Measurements from ENCODE around the gene ARHGAP4.
A peak's percentile ranks its signal among the peaks of the same experiment; 100 is the strongest.

The ARHGAP4 gene

GRCh38 chrX:153961292-153961691 lies 35.2 kb upstream of the ARHGAP4 start:
- DNase-seq, result no peak

DNA sequence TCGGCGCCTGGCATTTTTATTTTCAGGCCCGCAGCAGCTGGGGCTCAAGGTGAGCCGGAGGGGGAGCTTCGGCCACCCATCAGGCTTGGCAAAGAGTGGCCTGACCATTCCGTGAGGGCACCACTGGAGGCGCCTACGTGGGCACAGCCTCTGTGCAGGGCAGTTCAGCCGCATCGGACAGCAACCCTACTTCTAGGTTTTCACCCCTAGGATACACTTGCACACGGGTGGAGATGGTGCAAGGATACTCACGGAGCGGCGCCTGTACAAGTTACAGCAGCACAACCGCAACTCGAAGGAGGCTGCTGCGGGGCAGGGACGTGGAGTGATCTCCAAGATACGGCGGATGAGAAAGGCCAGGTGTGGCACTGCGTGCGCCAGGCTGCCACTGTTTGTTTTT lies 34.7 kb upstream of the ARHGAP4 start:
- no peak for DNase-seq

- DNase-seq, result no peak
Observed at GRCh38 chrX:153960077-153960476, 34.0 kb upstream of the ARHGAP4 start.

GRCh38 chrX:153959649-153960048 lies 33.6 kb upstream of the ARHGAP4 start:
- DNase-seq, result no peak

- no peak for DNase-seq
Observed at GRCh38 chrX:153958605-153959004, 32.5 kb upstream of the ARHGAP4 start.

- no peak for DNase-seq
Observed at GRCh38 chrX:153957224-153957623, 31.2 kb upstream of the ARHGAP4 start.

DNA sequence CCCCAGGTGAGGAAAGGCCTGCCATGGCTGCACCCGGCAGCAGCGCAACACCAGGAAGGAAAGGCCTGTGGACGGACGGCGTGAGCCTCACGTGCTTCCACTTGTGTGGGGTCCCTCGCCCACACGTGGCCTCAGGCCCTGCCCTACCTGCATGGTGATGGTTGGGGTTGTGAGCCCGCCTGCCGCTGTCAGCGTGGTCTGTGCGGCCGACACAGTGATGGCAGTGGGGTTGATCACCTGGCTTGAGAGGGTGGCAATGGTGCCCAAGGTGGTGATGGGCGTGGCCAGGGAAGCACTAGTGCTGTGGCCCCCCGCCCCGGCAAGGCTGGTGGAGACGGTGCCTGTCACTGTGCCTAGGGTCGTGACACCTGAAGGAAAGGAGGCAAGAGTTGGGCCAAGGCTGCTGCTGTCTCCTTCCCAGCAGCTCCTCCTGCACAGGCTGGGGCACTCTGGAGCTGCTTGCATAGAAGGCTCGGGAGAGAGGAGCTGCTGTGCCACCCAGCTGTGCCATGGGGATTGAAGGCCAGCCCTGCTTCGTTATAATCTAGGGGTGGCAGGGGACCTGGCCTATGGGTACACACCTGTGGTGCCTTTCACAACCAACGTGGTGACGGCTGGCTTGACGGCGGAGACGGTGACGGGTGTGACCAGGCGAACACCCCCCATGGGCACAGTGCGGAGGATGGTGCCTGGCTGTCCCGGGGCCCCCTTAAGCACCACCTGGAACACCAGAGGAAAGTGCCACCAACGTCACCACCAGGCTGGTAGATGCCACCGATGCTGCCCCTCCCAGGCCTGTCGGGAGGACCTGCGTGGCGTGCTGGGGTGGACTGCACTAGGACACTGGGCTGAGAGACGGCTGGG lies 30.2 kb upstream of the ARHGAP4 start:
- DNase-seq, result no peak

- no peak for DNase-seq
Observed at GRCh38 chrX:153955228-153955732, 29.2 kb upstream of the ARHGAP4 start.

GRCh38 chrX:153954558-153955227 lies 28.6 kb upstream of the ARHGAP4 start:
- DNase-seq, result no peak

- no peak for DNase-seq
Observed at GRCh38 chrX:153953892-153954557, 28.0 kb upstream of the ARHGAP4 start.

DNA sequence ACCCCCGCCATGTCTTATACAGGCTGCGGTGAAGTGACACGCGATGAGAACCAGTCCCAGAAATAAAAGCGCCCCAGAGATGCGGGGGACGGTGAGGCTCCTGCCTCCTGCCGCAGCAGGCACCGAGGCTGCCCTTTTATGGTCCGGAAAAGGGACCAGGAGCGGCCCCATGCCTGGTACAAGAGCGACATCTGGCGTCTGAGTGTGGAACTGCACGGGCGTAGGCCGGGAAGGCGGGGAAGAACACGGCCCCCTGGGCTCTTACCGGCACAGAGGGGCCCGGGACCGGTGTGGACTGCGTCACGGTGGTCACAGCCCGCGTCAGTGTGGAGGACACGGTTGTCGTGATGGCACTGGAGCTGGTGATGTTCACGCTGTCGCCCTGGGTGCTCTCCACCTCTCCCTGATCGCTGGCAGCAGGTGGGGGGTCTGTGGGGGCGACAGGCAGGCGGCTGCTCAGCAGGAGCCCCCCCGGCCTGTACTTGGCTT lies 27.3 kb upstream of the ARHGAP4 start:
- DNase-seq, result peak; percentile 56

- no peak for DNase-seq
Observed at GRCh38 chrX:153952373-153953026, 26.4 kb upstream of the ARHGAP4 start.

DNA sequence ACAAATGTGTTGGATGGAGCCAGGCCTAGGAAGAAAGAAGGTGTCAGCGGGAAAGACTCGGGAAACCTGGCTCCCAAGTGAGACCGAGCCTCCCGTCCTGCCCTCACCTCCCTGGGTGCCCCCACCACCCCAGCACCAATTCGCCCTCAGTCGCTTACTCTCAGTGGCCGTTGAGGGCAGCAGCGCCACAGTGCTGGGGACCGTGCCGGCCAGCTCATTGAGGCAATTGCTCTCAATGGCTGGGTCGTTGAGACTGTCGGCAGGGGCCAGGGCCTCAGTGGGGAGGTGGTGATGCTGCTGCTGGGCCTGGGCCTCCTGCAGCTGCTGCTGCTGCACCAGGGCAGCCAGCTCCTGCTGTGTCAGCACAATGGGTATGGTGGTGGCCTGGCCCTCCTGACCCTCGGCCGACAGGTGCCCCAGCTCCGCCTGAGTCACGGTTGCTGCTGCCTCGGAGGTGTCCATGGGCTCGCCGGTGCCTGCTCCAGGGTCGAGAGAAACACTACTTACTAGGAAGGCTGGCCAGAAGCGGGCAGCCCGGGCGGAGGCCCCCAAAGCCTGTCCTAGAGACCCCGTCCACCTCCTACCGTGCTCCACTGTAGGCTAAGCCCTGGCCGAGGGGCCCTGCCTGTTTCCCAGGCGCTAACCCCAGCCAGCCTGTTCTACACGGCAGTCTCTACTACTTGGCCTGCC lies 25.8 kb upstream of the ARHGAP4 start:
- no peak for DNase-seq

DNA sequence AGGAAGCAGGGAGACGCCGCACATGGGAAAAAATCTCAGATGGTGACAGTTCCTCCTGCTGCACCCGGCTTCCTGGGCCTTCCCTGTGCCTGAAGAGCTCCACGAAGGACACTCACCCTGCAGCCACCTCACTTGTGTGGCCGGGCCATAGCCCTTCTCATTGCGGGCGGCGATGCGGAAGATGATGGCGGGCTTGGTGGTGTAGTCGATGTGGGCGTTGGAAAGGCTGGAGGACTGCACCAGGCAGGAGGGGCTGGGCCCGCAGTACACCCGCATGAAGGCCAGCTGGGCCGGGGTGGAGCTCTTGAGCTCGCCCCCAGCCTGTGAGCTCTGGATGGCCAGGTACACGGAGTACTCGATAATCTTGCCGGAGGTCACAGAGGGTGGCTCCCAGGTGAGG lies 24.1 kb upstream of the ARHGAP4 start:
- no peak for DNase-seq

- DNase-seq, result no peak
Observed at GRCh38 chrX:153948847-153949805, 23.1 kb upstream of the ARHGAP4 start.

DNA sequence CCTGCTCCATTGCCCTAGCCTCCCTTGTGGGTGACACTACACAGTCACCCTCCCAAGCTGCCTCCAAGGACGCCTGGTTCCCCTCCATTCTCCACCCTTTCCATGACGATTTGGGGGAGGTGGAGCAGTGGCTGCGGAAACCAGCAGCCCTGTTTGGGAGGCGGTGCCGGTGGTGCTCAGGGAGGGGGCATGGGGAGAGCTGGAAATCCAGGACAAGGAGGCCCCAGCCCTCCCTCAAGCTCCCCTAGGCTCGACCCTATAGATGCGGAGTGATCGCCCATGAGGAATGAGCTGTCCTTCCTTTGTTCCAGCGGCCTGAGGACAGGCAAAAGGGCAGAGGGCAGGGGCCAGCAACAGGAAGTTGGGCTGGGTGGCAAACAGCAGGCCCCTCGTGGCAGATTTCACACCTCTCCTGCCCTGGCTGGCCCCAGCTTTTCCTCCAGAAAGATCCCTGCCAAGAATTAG lies 22.0 kb upstream of the ARHGAP4 start:
- no peak for DNase-seq

DNA sequence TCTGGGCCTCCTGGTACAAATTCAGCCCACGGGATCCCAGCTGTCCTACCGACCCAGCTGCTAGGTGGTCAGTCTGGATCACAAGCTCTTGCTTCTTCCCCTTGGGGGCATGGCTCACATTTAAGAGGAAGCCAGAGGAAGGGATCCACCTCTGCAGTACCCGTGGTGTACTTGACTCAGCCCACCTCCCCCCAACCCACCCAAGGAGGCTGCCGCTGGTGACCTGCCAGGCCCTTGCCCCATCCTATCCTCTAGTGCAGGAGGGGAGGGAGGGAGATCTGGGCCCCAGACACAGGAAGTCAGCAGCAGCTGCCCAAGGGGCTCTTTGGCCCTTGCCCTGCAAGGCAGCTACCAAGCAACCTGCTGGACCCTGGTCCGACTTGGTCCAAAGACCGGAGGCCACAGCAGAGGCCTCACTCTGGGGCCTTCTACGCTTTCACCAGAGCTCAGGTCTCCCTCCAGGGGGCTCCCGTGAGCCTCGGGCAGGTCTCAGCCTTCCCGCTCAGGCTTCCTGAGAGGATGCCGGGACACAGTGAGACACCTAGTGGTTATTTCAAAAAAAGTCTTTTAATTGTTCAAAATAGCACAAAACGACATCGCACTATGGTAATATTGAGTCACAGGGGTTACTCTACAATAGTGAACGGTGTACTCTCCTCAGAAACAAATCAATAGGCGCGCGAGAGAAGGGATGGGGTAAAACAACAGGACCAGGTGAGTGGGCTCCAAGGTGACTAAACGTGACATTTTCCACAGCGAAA lies 21.1 kb upstream of the ARHGAP4 start:
- peak; percentile 64 for DNase-seq

DNA sequence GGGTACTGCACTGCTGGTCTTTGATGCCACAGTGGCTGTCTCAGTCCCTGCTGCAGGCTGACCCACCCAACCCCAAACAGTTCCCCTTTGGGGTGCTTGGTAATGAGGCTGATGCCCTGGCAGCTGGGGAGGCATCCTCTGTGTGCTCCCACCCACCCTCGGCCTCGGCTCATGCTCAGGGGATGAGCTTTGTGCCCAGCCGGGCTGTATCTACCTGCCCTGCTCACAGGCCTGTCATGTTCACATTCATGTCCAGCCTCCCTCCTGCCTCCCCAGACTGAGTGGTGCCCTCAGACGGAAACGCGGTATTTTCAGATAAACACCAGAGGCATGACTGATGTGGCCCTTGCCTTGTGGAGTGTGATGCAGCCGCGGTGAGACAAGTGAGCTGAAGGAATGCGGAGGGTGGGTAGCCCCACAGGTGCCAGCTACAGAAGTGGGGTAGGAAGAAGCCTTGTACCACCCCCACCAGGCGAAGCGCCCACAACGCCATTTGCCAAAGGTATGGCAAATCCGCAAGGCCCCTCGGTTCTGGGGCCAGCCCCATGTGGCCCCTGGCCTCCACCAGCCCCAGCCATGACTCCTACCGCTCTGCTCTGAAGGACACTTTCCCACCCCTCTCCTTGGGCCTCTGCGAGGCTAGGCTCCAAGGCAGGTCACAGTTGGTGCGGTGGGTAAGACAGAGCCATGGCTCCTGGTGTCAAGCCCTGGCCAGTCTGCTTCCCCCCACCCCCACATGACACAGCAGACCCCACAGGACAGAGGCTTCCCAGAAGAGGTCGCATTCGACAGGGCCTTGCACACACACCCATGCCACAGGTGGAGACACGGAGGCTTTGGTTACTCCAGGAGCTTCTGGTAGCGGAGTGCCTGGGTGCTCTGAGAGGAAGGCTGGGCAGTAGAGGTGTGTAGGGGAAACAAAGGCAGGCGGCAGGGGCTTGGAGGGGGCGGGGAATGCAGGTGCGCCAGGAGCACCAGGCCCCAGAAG lies 20.2 kb upstream of the ARHGAP4 start:
- DNase-seq, result no peak

DNA sequence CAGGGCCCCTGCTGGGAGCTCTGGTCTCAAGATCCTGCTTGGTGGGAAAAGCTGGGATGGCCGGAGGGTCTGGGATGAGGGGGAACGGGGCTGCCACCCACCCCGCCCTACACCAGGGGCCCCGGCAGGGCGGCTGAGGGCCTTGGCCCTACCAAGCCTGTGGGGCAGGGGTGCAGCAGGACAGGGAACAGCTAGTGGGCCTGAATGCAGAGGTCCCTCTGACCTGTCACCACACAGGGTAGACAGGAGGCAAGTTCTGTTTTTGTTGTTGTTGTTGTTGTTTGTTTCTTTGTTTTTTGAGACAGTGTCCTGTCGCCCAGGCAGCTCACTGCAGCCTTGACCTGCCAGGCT lies 18.7 kb upstream of the ARHGAP4 start:
- no peak for DNase-seq
